ENCODE measurements around the gene SLC16A6.
"Not testable (repeated sequence)": the region's sequence is repeated elsewhere in the genome, so short reads cannot be mapped to it uniquely, and the experiment has no call there.

Gene SLC16A6, protein sequence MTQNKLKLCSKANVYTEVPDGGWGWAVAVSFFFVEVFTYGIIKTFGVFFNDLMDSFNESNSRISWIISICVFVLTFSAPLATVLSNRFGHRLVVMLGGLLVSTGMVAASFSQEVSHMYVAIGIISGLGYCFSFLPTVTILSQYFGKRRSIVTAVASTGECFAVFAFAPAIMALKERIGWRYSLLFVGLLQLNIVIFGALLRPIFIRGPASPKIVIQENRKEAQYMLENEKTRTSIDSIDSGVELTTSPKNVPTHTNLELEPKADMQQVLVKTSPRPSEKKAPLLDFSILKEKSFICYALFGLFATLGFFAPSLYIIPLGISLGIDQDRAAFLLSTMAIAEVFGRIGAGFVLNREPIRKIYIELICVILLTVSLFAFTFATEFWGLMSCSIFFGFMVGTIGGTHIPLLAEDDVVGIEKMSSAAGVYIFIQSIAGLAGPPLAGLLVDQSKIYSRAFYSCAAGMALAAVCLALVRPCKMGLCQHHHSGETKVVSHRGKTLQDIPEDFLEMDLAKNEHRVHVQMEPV

DNA sequence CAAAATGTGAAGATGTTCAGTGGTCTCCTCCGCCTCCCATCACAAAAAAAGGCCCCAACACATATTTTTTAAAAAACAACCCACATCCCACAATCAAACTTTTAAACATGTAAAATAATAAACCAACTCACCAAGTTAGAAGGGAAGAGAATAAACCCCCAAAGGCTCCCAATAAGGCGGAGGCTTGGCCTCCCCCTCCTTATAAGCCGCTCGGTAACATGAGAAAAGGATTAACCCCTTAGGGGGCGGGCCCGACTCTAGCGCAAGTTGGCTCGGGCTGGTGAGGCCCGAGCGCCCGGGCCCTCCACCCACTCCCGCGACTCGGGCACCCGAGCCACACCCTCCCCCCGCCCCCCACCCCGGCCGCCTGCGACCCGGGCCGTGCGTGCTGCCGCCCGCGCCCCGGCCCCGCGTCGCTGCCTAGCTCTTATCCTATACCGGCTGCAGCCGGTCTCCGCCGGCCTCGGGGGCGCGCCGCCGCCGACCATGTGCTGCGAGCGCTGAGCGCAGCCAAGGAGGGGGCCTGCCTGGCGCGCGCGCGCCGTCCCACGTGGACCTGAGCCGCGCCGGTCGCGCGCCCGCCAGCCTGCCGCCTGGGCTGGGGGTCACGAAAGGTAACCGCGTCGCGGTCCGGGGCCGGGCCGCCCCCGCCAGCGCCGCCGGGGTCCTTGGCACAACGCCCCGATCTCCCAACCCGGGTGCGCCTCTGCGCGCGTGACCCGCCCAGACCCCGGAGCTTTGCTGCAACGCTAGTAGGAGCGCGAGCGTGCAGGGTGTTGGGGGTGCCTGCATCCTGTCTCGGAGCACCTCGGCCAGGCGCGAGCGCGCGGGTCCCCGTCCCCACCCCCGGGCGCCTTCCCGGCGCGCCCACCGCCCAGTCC lies at the start of gene SLC16A6, which contains the start of gene ARSG:
SLC16A6 (minus strand) TSS at position 173 of the 881 bp plus-strand sequence. CDS start 12,807 bp downstream, outside the sequence.
ARSG (plus strand) TSS at position 541 of the 881 bp plus-strand sequence. CDS start 15,999 bp downstream, outside the sequence.
- peak; percentile 76 for DNase-seq

DNA sequence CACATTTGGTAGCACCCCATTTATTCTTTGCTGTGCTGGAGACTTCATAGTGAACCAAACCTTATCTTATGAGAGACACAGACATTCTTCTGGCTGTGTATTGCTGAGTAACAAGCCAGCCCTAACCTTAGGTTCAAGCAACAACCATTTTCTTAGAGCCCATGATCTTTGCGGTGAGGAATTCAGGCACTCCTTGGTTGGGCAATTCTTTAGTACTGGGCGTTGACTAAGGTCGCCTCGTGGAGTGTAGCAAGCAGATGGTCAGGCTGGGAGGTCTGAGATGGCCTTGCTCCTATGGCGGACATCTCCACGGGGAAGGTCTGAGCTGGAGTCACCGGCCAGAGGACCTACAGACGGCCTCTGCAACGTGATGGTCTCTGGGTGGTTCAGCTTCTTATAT lies 43.5 kb upstream of the SLC16A6 start:
- no peak for DNase-seq

DNA sequence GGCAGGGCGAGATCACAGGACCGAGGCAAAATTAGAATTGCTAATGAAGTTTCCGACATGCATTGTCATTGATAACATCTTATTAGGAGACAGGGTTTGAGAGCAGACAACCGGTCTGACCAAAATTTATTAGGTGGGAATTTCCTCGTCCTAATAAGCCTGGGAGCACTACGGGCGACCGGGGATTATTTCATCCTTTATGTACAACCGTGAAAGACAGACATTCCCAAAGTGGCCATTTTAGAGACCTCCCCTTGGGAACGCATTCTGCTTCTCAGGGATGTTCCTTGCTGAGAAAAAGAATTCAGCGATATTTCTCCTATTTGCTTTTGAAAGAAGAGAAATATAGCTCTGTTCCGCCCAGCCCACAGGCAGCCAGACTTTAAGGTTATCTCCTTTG lies 41.0 kb upstream of the SLC16A6 start:
- not testable (repeated sequence) for DNase-seq

DNA sequence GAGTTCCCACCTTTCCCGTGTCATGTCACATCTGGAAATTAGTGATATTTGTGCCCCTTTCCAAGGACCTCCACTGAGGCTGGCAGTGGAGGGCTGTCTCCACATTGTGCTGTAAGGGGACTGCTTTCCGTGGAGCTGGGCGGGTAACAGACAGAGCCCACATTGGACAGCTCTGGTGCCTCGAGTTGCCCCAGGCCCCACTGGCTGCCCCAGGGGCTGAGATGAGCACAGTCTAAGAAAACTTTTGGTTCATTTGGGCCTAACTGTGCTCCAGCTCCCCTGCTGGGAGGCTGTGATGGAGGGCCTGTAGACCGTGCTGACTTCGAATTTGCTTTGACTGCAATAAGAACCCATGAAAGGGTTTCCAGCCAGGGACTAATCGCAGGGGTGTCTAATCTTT lies 38.4 kb upstream of the SLC16A6 start:
- DNase-seq, result no peak

DNA sequence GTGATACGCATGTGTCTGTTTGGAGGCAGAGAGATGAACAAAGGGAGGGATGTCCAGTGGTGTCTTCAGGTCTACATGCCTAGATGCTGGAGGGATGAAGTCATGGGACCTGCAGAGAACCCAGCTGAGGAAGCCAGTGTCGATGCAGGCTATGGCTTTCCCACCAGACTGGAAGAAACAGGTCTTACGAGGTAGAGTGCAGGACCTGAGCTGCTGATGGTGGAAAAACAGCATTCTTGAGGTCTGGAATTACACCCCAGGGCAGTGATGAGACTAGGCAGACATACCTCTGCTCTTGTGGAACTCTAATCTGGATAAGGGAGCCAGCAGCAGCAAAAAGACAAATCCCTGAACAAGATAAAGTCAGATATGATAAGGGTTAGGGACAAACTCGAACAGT lies 37.7 kb upstream of the SLC16A6 start:
- no peak for DNase-seq

DNA sequence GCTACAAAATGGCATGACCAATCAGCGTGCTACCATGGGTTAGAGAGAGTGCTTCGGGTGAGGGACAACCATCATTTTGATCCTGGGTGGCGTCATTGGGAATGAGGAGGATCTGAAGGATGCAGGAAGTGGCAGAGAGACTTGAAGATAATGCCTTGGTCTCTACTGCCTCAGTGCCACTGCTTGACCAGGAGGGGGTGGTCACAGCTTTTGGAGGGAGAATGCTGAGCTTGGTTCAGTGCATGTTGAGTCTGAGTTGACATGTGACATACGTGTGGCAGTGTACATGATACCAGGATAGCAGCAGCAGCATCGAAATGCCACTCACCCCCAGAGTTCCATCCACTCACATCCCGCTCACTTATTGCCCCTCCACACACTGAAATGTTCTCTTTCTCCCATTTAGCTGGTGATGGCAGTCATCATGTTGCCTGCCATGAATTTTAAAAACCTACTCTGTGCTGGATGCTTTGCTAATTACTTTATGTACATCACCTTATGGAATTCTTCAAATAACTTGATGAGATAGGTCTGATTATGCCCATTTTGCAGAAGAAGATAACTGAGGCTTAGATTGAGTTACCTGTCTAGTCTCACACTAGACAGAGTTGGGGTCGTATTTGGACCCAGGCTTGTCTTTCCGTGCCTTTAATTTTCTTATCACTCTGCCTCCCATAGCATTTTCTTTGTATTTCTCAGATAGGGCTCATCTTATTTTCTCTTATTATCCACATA lies 37.1 kb upstream of the SLC16A6 start:
- DNase-seq, result no peak

DNA sequence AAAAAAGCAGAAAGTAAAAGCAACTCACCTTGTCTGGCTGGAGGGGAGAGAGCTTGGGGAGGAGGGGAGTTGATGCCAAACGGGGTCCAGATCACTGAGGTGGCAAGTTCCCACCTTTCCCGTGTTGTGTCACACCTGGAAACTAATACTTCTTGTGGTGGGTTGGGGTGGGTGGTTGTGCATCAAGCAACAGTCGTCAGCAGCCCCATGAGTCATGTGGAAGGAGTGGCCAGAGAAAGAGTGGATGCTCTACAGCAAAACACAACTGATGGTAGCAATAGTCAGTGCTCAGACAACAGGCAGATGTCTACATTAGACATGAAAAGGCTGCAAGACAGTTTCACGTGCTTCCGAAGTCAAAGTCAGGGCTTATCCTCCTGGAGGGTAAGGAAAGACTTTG lies 35.8 kb upstream of the SLC16A6 start:
- no peak for DNase-seq

DNA sequence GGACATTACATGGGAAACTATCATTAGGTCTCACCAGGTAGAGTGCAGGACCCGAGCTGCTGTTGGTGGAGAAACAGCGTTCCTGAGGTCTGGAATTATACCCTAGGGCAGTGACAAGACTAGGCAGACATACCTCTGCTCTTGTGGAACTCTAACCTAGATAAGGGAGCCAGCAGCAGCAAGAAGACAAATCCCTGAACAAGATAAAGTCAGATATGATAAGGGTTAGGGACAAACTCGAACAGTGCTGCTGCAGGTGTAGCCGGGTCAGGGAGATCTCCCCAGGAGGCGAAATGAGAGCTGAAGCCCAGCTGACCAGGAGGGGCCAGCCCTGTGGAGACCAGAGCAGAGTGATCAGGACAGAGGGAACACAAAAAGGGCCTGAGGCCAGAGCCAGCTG lies 35.0 kb upstream of the SLC16A6 start:
- no peak for DNase-seq

DNA sequence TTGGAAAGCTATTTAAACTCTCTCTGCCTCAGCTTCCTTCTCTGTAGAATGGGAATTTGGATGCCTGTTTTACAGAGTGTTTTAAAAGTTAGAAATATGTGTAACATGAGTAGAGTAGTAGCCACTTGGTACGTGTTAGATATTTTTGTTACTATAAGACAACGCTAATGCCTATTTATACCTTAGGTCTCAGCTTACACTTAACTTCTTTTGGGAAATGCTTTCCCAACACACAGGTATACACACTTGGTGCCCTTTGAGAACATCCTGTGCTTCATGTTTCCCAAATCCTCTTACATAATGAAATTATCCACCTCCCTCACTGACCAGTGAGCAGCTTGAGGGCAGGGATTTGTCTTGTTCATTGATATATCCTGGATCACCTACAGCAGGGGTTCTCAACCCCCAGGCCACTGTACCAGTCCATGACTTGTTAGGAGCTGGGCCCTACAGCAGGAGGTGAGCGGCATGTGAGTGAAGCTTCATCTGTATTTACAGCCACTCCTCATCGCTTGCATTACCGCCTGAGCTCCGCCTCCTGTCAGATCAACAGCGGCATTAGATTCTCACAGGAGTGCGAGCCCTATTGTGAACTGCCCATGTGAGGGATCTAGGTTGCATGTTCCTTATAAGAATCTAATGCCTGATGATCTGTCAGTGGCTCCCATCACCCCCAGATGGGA lies 33.9 kb upstream of the SLC16A6 start:
- DNase-seq, result no peak

DNA sequence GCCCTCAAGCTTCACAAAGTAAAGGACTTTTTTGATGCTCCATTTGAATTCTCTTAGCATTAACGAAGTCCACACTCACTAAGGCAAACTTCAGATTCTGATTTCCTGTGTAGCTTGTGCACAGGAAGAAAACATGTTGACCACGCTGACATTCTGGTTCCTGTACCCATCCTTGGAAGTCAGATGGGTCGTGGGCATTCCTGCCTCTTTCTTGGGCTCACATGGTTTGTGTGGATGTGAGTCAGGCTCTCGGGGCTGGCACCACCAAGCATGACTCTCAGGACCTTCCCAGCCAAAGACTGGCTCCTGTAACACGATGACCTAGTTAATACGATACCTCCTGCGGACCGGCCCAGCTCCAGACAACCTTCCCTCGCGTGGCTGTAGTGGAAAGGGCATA lies 33.2 kb upstream of the SLC16A6 start:
- no peak for DNase-seq

DNA sequence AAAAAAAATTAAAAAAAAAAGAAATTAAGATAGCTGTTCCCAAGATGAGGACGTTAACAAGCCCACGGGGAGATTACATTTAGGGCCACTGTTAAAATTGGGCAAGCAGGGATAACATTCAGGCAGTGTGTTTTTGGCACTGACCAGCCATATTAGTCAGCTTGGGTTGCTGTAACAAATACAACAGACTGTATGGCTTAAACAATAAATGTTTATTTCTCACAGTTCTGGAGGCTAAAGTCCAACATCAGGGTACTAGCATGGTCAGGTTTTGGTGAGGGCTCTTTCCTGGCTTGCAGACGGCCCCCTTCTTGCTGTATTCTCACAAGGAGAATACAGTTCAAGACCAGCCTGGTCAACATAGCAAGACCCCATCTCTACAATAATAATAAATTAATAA lies 31.7 kb upstream of the SLC16A6 start:
- no peak for DNase-seq

DNA sequence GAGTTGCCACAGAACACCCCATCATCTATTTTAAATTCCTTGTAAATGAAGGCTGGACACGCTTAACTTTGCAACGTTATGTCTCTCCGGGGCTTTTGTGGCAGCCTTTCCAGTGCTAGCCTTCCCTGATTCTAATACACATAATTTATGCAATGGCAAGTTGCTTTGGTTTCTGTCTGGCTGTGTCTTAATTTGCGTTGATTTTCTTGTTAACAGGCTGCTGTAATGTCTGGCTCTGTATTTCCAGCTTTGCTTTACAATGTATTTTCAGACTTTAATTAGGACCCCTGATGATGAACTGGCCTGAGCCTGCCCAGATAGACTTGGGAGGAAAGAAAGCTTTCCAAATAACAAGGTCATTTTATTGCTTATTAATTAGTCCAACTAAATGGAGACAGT lies 30.6 kb upstream of the SLC16A6 start:
- no peak for DNase-seq

DNA sequence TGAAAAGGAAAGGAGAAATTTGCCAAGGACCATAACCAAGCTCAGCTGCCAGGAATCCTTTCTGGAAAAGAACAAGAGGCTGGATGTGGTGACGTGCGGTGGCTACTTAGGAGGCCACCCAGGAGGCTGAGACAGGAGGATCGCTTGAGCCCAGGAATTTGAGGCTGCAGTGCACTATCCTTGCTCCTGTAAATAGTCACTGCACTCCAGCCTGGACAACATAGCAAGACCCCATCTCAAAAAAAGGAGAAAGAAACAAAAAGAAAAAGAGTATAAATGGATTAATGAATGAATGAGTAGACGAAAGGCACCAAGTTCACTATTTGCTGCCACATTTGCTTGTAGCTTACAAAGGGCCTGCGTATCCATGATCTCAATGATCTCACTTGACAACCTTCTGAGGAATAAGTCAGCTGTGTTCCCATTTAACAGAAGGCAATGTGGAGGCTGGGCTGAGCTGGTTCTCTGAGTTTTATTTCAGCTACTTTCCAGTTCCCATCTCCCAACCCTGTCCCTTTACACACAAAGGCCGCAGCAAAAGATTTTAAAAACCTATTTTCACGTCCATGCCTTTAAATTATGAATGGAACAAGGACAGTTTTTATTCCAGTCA lies 30.1 kb upstream of the SLC16A6 start:
- DNase-seq, result no peak

DNA sequence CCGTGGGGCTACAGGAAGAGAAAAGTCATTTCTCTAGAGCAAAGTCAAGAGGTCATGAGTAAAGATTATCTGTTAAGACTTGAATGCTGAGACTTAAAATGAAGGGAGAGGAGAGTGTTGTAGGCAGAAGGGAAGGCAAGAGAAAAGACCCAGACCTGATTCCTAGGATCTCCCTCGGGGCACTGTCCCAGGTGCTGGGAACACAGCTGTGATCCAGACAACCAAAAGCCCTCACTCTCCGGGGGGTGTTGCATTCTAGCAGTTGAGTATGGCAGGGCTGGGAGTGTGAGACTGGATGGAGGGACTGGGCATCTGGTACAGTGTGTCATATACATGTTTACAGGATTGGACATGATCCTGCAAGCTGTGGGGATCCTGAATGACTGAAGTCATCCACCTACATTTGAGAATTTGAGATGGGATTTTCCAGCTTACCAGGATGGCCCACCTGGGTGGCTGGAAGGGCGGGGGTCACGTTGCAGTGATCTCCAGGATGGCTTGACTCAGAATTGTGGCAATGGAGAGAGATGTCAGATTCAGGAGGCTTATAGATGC lies 29.5 kb upstream of the SLC16A6 start:
- no peak for DNase-seq

DNA sequence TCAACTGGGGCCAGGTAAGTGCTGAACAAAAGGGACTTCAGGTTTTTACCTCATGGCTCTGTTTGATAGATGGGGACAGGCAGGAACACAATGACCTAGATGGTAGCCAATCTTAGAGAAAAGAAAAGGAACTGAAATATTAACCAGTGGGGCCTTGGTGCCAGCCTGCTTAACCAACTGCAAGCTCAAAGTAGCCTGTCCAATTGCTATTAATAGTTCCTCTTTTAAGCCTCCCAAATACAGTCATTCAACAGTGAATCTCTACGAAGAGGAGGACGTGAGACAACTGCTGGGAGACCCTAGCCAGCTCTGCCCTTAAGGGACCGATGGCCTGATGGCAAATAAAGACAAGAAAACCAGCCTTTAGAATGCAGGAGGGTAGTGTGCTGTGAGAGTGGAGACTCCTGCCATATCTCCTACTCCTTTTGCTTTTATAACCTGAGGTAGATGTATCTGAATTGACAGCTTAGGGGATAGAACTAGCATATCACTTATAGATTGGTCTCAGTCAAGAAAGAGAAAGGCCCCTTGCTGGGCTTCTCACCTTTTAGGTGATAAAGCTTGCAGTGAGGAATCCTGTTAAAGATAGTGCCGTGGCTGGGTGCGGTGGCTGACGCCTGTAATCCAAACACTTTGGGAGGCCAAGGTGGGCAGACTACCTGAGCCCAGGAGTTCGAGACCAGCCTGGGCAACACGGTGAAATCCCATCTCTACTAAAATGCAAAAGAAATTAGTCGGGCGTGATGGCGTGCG lies 28.7 kb upstream of the SLC16A6 start:
- DNase-seq, result no peak

DNA sequence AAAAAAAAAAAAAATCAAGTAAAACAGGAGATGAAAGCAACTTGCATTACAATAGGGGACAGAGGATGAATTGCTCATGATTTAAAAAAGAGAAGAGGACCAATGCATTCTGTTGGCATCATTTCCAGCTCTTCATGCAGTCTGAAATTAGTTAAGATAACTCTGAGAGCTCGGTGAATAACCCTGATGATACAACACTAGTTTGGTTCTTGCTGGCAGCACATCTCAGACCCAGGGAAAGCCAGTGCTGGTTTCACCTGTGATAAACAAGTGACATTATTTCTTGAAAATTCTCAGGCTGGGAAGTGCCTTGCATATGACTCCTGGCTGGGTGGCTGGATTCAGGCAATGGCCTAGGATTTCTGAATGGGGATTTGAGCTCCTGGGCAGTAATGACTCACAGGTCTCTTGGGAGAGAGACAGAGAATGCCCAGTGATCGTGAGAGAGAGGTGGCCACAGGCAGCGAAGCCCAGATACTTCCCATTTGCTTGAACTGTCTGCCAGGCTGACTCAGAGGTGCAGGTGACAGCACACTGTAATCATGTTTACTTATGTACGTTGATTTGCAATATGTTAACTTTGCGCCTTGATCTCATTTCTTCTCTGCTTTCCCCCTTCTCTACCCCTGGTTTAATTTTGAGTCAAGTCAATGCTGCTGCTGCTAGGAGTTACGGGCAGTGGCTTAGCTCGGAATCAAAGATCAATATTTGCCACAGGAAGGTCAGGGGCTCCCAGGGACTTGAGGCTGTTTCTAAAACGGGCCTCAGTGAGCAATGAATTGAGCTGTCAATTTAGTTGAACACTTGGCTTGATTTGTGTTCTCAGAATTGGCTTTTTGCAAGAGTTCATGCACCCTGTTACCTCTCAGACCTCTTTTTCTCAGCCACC lies 27.4 kb upstream of the SLC16A6 start:
- DNase-seq, result no peak

DNA sequence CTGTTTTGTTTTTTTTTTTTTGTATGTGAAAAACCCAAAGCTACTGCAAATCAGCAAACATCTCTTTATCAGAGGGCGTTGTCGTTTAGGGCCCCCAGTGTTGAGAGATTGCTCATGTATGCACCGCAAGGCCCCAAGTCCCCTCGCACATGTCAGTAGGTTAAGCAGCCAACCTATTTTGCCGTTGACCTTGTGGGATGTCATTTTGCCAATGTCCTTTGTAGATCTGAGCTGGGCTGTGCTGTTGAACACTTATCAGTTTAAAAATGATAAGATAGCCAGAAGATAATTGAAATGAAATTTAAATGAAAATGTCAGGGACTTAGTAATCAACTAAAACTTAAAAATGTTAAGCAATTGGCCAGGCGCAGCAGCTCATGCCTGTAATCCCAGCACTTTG lies 26.5 kb upstream of the SLC16A6 start:
- DNase-seq, result no peak

DNA sequence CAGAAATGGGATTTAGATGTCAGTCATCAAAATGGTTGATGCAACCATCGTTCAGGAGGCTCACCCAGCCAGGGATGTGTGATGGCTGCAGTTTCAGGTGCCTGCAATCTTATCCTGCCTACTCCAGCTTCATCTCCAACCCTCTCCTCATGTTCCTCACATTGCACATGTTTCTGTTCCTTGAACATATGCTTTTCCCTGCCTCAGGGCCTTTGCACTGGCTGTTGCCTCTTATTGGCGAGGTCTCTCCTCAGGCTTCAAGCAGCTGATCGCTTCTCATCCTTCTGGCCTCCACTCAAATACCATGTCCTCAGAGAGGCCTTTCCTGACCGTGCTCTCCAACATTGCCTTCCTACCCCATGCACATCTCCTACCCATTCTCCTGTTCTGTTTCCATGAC lies 25.0 kb upstream of the SLC16A6 start:
- DNase-seq, result no peak

DNA sequence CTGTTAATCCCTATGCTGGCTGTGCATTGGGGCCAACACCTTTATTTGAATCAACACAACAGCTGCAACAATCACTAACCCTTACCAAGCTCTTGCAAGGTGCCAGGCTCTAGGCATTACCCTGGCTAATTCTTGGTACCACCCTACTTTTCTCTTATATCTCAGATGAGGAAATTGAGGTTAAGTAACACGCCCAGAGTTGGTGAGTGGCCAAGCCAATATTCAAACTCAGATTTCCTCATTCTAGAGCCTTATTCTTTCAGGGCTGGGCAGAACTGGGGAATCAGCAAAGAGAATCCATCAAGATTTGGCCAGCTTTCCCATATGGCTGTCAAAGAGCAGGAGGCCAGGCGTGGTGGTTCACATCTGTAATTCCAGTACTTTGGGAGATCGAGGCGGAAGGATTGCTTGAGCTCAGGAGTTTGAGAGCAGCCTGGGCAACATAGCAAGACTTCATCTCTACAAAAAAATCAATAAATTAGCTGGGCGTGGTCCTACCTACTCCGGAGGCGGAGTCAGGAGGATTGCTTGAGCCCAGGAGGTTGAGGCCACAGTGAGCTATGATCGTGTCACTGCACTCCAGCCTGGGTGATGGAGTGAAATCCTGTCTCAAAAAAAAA lies 24.1 kb upstream of the SLC16A6 start:
- peak; percentile 13 for DNase-seq

All from activated gamma-delta T cell treated with Interleukin-2 at 50 U/mL for 16 hours (primary cell).